Mucosa of rectum (tissue), 2 donors: Measurements from ENCODE around the gene MTG2.

Source experiments
- H3K27ac ChIP-seq, 2 donors: one replicate each; pipeline ENCODE4 v1.7.0; 2013; ENCODE audit warnings: inconsistent platforms in 2 of 2, low read depth in 2 of 2, low read length in 2 of 2
- H3K27me3 ChIP-seq, 2 donors: one replicate each; pipeline ENCODE4 v1.7.0; 2013; ENCODE audit warnings: low read length in 2 of 2; ENCODE audit not compliant: control insufficient read depth in 2 of 2, insufficient read depth in 2 of 2
- H3K36me3 ChIP-seq, 2 donors: one replicate each; pipeline ENCODE4 v1.7.0; 2013; ENCODE audit warnings: low read length in 2 of 2; ENCODE audit not compliant: control insufficient read depth in 2 of 2, insufficient read depth in 2 of 2
- H3K4me1 ChIP-seq, 2 donors: one replicate each; pipeline ENCODE4 v1.7.0; 2013; ENCODE audit warnings: low read length in 2 of 2, mild to moderate bottlenecking in 1 of 2; ENCODE audit not compliant: control insufficient read depth in 2 of 2, insufficient read depth in 2 of 2
- H3K4me3 ChIP-seq, 2 donors: one replicate each; pipeline ENCODE4 v1.7.0; 2013; ENCODE audit warnings: low read length in 2 of 2
- H3K9ac ChIP-seq, 2 donors: one replicate each; pipeline ENCODE4 v1.7.0; 2013; ENCODE audit warnings: low read length in 2 of 2, low read depth in 1 of 2, mild to moderate bottlenecking in 1 of 2
- H3K9me3 ChIP-seq, 2 donors: one replicate each; pipeline ENCODE4 v1.7.0; 2013; ENCODE audit warnings: low read length in 2 of 2; ENCODE audit not compliant: control insufficient read depth in 2 of 2
- donor health status: healthy.
- donor health status: Normal muscosa, but diverticular disease.

MTG2 gene

DNA sequence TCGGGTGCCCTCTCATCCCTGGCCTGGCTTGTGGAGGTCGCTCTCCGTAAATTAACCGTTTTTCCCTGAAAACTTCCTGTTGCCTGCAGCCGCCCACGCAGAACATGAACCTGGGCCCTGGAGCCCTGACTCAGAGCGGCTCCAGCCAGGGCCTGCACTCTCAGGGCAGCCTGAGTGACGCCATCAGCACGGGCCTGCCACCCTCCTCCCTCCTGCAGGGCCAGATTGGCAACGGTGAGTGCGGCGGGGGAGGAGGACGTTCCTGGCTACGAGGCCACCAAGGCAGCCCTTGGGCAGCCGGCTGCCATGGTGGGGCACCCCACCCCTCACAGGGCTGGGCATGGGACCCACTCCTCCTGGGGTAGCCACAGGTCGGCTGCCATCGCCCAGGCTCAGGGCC is 21.5 kb upstream of the MTG2 start:
- Histone ChIP-seq H3K4me1 (no peaks in the 10 kb centered on the region), H3K27ac (no peak overlapping the region), H3K4me3 (no peak overlapping the region), H3K9ac (no peak overlapping the region), H3K27me3 (no peaks in the 10 kb centered on the region), H3K36me3 (peaks cover 36 to 49% of the 10 kb centered on the region in 2 donors), H3K9me3 (no peaks in the 10 kb centered on the region)

DNA sequence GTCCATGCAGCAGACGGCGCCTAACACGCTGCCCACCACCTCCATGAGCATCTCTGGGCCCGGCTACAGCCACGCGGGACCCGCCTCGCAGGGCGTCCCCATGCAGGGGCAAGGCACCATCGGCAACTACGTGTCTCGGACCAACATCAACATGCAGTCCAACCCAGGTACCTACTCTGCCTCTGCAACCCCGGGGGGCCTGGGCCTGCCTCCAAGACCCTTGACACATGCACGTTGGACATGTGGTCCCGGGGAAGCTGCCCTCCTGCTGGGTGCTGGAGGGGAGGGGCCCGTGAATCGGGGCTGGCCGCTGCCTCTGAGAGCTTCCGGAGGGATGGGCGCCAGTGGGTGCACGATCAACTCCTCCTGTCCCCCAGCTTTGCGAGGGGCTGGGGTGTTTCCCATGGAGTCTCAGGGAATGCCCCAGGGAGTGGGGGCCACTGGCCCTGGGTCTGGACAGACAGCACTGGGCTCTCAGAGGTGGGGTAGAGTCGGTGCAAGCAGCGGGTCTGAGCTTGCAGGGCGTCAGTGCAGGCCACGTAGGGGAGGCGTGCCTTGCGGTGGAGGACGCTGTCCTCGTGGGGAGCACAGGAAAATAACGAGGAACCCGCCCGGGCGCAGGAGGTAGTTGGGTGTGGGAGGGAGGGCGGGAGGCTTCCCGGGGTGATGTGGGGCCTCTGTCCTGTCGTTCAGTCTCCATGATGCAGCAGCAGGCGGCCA is 19.9 kb upstream of the MTG2 start:
- Histone ChIP-seq H3K27ac (no peak overlapping the region), H3K4me1 (no peaks in the 10 kb centered on the region), H3K4me3 (no peak overlapping the region), H3K27me3 (no peaks in the 10 kb centered on the region), H3K9me3 (no peaks in the 10 kb centered on the region), H3K9ac (no peak overlapping the region), H3K36me3 (peaks cover 36 to 49% of the 10 kb centered on the region in 2 donors)

DNA sequence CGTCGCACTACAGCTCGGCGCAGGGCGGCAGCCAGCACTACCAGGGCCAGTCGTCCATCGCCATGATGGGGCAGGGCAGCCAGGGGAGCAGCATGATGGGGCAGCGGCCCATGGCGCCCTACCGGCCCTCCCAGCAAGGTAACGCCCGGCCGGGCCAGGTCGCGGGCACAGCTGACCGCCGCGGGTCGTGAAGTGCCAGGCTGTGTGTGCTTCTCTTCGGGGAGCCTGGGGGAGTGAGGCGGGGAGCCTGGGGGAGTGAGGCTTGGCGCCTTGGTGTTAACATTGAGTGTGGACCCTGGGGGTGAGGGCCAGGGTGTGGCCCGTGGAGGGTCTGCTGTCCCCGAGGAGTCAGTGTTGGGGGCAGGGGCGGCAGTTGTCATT is 19.4 kb upstream of the MTG2 start:
- Histone ChIP-seq H3K9ac (no peak overlapping the region), H3K4me3 (no peak overlapping the region), H3K36me3 (peaks cover 36 to 54% of the 10 kb centered on the region in 2 donors), H3K27ac (no peak overlapping the region), H3K4me1 (no peaks in the 10 kb centered on the region), H3K9me3 (no peaks in the 10 kb centered on the region), H3K27me3 (no peaks in the 10 kb centered on the region)

DNA sequence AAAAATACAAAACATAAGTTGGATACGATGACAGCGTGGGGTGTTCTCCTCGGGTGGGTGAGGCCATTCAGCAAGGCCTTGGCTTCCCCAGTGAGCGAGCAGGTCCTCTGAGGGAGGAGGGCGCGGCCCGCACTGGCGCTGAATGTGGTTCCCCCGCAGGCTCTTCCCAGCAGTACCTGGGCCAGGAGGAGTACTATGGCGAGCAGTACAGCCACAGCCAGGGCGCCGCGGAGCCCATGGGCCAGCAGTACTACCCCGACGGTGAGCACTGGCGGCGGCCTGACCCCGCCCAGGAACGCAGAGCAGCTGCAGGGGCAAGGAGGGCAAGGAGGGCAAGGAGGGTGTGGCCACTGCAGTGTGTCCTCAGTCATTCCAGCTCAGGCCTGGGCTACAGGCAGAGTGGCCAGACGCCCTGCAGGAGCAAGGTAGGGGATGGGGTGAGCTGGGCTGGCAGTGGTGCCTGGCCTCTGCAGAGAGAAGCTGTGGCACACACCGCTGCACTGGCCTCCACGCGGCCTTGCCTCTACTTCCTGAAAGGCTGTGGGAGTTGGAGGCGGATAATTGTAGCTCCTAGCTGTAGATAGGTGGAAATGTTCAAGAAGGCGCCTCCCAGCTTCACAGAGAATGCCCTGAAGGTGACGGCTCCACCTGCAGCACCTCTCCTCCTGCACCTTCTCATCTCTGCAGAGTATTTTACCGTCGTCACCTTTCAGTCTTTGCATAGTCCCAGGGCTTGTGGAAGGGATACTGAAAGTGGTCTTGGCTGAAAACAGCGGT is 18.7 kb upstream of the MTG2 start:
- Histone ChIP-seq H3K9me3 (no peaks in the 10 kb centered on the region), H3K4me1 (no peaks in the 10 kb centered on the region), H3K36me3 (peaks cover 40 to 59% of the 10 kb centered on the region in 2 donors), H3K9ac (no peak overlapping the region), H3K27me3 (no peaks in the 10 kb centered on the region), H3K27ac (no peak overlapping the region), H3K4me3 (no peak overlapping the region)

DNA sequence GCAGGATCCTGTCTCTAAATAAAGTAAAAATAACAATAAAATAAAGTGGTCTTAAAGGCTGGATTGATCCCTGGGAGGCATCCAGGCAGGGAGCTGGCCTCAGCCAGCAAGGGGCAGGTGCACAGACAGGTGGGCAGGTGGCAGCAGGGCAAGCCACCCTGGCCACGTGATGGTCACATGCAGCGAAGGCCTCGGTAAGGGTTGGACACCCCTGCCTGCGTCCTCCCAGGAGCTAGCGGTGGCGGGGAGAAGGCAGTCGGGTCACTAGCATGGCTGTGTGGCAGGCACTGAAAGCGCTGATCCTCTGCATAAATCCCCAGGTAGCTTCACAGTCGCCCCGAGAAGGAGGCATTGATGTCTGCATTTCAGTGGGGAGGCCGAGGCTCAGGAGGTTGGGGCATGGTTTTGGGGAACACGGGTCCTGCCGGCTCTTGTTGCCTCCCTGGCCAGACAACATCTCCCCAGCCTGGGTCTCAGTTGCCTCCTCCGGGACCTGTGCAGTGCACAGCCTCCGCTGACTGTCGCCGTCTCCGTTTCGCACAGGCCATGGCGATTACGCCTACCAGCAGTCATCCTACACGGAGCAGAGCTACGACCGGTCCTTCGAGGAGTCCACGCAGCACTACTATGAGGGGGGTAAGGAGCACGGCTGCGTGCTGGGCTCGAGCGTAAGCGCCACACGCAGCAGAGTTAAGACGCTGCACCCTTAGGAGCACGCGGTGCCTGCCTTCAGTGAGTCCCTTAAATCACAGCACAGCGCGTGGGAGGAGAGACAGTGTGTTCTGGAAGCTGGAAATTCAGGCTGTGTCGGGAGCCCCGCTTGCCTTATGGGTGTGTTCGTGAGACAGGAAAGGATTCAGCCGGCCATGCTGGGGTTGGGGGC is 17.7 kb upstream of the MTG2 start:
- H3K36me3 ChIP-seq = peaks cover 41 to 55% of the 10 kb centered on the region in 2 donors
- no peaks in the 10 kb centered on the region for H3K27me3 ChIP-seq
- no peak overlapping the region for H3K4me3 ChIP-seq
- no peak overlapping the region for H3K9ac ChIP-seq
- no peaks in the 10 kb centered on the region for H3K4me1 ChIP-seq
- no peak overlapping the region for H3K27ac ChIP-seq
- H3K9me3 ChIP-seq = no peaks in the 10 kb centered on the region

DNA sequence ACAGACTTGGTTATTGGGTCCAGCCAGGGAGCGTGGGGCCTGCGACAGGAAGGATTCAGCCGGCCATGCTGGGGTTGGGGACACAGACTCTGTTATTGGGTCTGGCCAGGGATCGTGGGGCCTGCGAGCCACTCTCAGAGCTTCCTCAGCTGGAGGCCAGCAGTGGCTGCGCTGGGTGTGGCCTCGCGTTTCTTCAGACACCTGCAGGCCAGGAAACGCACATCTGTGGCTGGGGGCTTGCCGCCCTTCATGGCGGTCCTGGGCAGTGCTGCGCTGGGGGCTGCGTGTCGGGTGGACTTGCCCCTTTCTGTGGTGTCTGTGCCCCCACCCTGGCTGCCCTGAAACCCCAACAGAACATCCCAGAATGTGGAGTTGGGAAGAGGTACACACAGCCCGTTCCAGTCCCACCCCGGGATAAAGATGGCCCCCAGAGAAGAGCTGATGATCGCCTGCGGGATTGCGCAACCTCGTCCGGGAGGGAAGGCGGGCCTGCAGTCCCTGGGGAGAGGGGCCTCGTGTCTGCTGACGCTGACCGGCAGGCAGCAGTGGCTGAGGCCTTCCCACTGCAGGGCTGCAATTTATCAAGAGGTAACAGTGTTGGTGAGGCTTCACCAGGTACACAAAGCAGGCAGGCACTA is 16.9 kb upstream of the MTG2 start:
- no peaks in the 10 kb centered on the region for H3K4me1 ChIP-seq
- peaks cover 38 to 50% of the 10 kb centered on the region in 2 donors for H3K36me3 ChIP-seq
- no peak overlapping the region for H3K4me3 ChIP-seq
- H3K9me3 ChIP-seq = no peaks in the 10 kb centered on the region
- no peak overlapping the region for H3K27ac ChIP-seq
- no peaks in the 10 kb centered on the region for H3K27me3 ChIP-seq
- no peak overlapping the region for H3K9ac ChIP-seq

DNA sequence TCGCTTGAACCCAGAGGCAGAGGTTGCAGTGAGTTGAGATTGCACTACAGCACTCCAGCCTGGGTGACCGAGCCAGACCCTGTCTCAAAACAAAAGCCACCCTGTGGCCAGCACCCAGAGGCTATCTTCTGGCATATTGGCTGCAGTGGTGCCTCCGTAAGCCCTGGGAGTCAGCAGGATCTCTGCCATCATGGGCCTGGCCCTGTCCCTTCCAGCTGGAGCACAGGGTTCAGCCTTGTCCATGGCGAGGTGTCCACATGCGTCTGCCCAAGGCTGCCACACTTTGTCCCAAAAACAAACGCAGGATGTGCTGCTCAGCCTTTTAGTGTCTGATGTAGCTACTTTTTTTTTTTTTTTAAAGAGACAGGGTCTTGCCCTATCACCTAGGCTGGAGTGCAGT is 15.4 kb upstream of the MTG2 start:
- Histone ChIP-seq H3K4me1 (no peaks in the 10 kb centered on the region), H3K9me3 (no peaks in the 10 kb centered on the region), H3K36me3 (peaks cover 29 to 39% of the 10 kb centered on the region in 2 donors), H3K9ac (no peak overlapping the region), H3K4me3 (no peak overlapping the region), H3K27ac (no peak overlapping the region), H3K27me3 (no peaks in the 10 kb centered on the region)

- no peaks in the 10 kb centered on the region for H3K9me3 ChIP-seq
- no peaks in the 10 kb centered on the region for H3K4me1 ChIP-seq
- H3K27ac ChIP-seq = no peak overlapping the region
- no peak overlapping the region for H3K4me3 ChIP-seq
- H3K27me3 ChIP-seq = no peaks in the 10 kb centered on the region
- no peak overlapping the region for H3K9ac ChIP-seq
- peaks cover 25 to 38% of the 10 kb centered on the region in 2 donors for H3K36me3 ChIP-seq
These were observed 14.8 kb upstream of the MTG2 start for GRCh38 chr20:62168061-62168460.

- H3K27me3 ChIP-seq = no peaks in the 10 kb centered on the region
- no peaks in the 10 kb centered on the region for H3K9me3 ChIP-seq
- H3K9ac ChIP-seq = no peak overlapping the region
- no peak overlapping the region for H3K4me3 ChIP-seq
- H3K27ac ChIP-seq = no peak overlapping the region
- H3K36me3 ChIP-seq = peaks cover 25 to 34% of the 10 kb centered on the region in 2 donors
- no peaks in the 10 kb centered on the region for H3K4me1 ChIP-seq
These were observed 13.9 kb upstream of the MTG2 start for GRCh38 chr20:62168890-62169435.
